Epithelial cell of esophagus (primary cell): ENCODE data around the gene CHI3L2.

ENCODE experiments used
- DNase-seq: peaks from one replicate; pipeline ENCODE4 v3.0.0; 2010; ENCODE audit warnings: low read depth
- H3K4me3 ChIP-seq: 2 replicates; pipeline ENCODE4 v1.5.1; 2011; ENCODE audit warnings: mild to moderate bottlenecking, low read length, control low read depth
- TF ChIP-seq, protein P1 (sequence below): IDR thresholded peaks from 2 replicates; pipeline ENCODE4 v1.5.1; 2011; ENCODE audit warnings: low read depth, mild to moderate bottlenecking, low read length, control low read depth, inconsistent platforms; ENCODE audit not compliant: insufficient read depth; ENCODE audit errors: missing control alignments

The CHI3L2 gene

DNA sequence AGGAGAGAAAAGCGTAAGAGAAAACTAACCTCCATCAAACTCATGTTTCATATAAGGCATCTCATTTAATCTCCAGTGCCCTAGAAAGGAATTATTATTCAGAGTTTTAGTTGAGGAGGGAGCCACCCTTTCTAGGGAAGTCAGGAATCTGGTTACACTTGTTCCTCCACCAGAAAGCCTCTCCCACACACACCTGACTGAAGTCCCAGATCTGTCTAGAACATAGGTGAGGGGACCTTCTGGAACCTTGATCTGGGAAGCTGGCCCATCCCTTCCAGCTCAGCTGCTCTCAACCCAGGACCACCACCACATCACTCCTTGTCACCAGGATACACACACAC, 25.2 kb upstream of the CHI3L2 start:
- peak overlapping the region; percentile 15 for H3K4me3 ChIP-seq
- TF ChIP-seq, protein P1, sequence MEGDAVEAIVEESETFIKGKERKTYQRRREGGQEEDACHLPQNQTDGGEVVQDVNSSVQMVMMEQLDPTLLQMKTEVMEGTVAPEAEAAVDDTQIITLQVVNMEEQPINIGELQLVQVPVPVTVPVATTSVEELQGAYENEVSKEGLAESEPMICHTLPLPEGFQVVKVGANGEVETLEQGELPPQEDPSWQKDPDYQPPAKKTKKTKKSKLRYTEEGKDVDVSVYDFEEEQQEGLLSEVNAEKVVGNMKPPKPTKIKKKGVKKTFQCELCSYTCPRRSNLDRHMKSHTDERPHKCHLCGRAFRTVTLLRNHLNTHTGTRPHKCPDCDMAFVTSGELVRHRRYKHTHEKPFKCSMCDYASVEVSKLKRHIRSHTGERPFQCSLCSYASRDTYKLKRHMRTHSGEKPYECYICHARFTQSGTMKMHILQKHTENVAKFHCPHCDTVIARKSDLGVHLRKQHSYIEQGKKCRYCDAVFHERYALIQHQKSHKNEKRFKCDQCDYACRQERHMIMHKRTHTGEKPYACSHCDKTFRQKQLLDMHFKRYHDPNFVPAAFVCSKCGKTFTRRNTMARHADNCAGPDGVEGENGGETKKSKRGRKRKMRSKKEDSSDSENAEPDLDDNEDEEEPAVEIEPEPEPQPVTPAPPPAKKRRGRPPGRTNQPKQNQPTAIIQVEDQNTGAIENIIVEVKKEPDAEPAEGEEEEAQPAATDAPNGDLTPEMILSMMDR = no peak
- DNase-seq = peak; percentile 82

DNA sequence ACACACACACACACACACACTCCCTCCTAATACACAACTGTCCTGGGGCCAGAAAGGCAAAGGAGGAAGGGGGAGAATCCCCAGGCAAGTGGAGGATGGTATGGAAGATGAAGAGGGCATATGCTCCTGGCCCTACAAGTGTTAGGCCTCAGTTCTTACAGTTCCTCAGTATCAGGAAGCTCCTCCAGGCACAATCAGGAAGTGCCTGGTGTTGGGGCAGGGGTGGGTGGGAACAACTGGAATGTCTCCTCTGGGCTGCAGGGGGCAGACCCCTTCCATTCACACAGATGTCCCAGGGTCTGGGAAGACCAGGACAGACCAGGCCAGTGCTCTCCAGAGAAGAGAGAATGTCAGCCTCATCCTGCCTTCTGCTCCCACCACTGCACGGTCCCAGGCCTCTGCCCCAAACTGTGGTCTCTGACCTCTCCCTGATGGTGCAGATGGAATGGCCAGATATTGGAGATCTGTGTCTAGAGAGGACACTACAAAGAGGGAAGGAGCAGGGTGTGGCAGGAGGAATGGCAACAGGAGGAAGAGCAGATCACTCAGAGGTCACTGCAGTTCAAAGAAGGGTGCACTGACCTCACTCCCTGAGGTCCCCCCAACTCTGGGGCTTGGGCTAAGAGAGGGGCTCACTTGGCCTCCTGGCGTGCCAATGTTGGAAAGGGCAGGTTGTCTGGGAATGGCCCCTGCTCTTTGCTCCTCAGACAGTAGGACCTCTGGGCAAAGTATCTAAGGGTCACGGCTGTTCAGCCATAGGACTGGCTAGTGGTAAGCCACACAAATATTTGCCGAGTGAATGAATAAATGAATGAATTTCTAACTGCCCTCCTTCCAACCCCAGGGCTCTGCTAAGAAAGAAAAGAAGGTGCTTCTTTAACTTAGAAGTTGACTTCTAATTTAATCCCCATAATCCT, 24.5 kb upstream of the CHI3L2 start:
- TF ChIP-seq, protein P1 = no peak

DNA sequence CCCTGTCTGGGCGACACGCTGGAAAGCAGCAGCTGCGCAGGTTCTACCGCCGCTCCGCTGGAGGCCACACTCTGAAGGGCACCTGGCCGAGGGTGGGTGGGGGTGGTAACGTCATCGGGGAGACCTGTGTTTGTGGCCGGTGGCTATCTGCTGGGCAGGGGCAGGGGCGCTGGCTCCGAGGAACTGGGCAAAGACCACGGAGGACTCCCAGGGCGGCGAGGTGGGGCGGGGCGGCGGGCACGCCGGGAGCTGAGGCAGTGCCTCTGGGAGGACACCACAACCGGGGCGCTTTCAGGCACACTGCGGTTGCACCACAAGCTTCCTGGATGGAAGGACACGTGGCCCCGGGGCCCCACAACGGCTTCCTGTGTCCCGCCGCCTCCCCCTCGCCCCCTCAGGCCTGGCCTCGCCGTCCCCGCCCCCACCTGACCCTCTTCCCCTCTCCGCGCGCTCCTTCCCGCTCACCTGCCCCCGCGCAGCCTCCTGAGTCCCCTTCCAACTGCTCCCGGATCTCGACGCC, 23.8 kb upstream of the CHI3L2 start:
- TF ChIP-seq, protein P1 = no peak
- peak overlapping the region; percentile 51 for H3K4me3 ChIP-seq
- DNase-seq = peak; percentile 62

More for the DNA sequence above, 24.5 kb upstream of the CHI3L2 start:
- DNase-seq = no peak
- H3K4me3 ChIP-seq = peak overlapping the region; percentile 51

DNA sequence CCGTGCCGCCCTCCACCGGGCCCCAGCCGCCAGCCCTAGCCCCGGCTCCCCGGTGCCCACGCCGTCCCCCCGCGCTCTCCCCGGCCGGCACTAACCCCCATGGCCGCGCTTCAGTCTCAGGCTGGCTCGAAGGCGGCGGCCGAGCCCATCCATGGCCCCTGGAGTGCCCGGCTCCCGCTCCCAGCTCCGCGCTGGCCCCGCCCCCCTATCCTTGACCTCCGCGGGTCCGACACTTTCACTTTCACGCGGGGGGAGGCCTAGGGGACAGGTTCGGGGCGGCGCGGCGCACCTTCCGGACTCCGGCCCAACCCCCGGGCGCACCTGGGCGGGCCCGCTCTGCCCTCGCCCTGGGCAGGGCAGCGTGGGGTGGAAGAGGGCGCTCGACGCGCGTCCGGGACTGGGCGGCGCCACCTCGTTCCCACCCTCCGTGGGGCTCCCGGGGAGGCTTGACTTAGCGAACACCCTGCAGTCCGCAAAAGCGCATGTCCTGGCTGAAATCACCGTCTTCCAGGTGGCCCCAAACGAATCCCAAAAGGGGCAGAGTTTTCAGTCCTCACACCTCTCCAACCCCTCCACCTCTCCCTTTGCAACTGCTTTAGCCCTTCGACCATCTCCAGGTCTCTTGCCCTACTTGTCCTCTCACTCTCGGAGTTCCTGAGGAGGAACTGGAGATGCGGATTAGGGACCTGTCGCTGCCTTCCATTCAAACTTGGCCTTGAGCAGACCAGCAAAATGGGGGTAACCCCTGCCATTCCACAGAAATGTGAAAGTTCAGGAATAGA, 23.1 kb upstream of the CHI3L2 start:
- peak overlapping the region; percentile 51 for H3K4me3 ChIP-seq
- peak; percentile 25 for DNase-seq
- TF ChIP-seq, protein P1 = no peak

DNA sequence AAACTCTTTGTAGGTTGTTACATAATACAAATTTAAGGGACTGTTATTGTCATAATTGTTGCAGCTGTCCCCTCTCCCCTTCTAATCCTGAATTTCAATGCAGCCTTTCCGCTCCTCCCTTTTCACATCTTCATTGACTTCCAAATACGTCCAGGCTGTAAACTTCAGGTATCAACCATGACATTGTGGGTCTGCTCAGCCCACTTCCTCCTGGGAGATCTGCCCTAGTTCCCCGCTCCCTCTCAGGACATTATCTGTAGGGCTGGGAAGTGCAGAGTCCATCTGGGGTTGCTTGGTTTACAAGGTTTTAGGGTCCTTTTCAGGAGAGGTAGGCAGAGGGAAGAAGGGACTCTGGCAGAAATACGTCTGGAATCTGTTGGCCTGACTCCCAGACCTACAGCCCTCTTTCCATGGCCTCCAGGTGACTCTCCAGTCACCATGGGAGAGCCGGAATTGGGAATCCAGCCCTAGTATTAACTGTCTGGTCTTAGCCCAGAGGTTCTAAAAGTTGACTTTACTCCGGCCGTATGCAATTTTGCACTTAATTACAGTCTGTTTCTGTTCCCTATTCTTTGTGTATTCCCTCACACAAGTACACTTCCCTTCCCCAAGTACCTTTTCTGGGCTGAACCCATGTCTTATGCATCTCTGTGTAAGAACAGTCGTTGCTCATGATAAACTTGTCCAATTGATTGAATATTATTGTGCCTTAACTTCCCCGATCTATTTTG, 22.4 kb upstream of the CHI3L2 start:
- DNase-seq = no peak
- H3K4me3 ChIP-seq = no peak overlapping the region
- TF ChIP-seq, protein P1 = no peak

DNA sequence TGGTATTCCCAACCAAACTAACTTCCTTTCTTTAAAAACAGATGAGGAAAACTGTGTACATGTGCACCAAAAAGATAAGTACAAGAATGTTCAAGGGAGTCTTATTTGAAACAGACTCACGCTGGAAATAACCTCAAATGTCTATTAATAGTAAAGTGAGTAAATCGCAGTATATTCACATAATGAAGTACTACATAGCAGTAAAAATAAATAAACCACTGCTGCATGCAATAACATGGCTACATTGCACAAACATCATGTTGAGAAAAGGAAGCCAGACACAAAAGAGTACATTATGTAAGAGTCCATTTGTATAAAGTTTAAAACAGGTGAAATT, 21.8 kb upstream of the CHI3L2 start:
- no peak overlapping the region for H3K4me3 ChIP-seq

More for the DNA sequence above, 21.8 kb upstream of the CHI3L2 start:
- peak; percentile 52 for DNase-seq
- TF ChIP-seq, protein P1 = no peak
